Urinary bladder (tissue), 4 donors: ENCODE measurements around the gene CALCOCO2. TPM values are rescaled to one million over a fixed set of nuclear protein-coding genes. Genes with fewer than 3 reads are reported as not detected.
"Not testable (repeated sequence)": the region's sequence is repeated elsewhere in the genome, so short reads cannot be mapped to it uniquely, and the experiment has no call there.

Source experiments
- DNase-seq: peaks from one replicate; pipeline ENCODE4 v3.0.0-alpha.2; 2015; ENCODE audit errors: extremely low spot score
- H3K27ac ChIP-seq: one replicate; pipeline ENCODE4 v1.5.1; 2013; ENCODE audit warnings: low read depth, mild to moderate bottlenecking, moderate library complexity
- H3K36me3 ChIP-seq: one replicate; pipeline ENCODE4 v1.6.1; 2013; ENCODE audit warnings: mild to moderate bottlenecking, moderate library complexity; ENCODE audit not compliant: insufficient read depth
- H3K4me1 ChIP-seq: one replicate; pipeline ENCODE4 v1.6.1; 2013; ENCODE audit warnings: mild to moderate bottlenecking, moderate library complexity; ENCODE audit not compliant: insufficient read depth
- H3K4me3 ChIP-seq: one replicate; pipeline ENCODE4 v1.5.1; 2013; ENCODE audit warnings: low read depth, low read length
- WGBS: extraction: QIAGEN DNeasy Blood & Tissue Kit; methylation state at CpG from one replicate; pipeline ENCODE4 v1.1.7; 2013; 5-methylcytosine and 5-hydroxymethylcytosine counted together
- polyA plus RNA-seq: library from polyadenylated mRNA; stranded (reverse); fragments of 200-250 nt; gene quantifications from one replicate; pipeline ENCODE4 v1.2.3, GENCODE V29; 2013
- total RNA-seq: library from RNA; depleted of rRNA; stranded (reverse); fragments of >200 nt; gene quantifications from one replicate; pipeline ENCODE4 v1.2.3, GENCODE V29; 2014
- donor health status: healthy with polysubstance abuse.
- donor health status: healthy.

Gene CALCOCO2
- total and polyA plus RNA-seq, 2 donors: 67.5 to 165 TPM

DNA sequence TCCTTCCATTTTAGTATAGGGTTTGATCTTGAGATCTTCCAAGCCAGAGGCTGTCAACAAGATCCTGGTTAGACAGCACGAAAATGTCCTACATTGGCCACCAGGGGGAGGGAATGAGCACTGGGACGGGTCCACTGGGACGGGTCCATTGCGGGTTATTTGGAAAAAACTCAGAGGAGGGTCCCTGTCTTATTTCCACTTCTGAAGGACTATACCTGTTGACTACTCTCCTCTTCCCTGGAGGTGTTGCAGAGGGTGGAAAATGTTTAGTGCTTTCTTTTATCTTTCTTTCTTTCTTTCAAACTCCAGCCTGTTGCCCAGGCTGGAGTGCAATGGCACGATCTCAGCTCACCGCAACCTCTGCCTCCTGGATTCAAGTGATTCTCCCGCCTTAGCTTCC lies 16.3 kb upstream of the CALCOCO2 start:
- no peak overlapping the region for H3K4me3 ChIP-seq
- no peak for DNase-seq
- WGBS: 27% methylated on average over 7 of the region's 7 CpGs
- no peak overlapping the region for H3K27ac ChIP-seq
- H3K4me1 ChIP-seq: no peaks in the 10 kb centered on the region
- no peaks in the 10 kb centered on the region for H3K36me3 ChIP-seq

DNA sequence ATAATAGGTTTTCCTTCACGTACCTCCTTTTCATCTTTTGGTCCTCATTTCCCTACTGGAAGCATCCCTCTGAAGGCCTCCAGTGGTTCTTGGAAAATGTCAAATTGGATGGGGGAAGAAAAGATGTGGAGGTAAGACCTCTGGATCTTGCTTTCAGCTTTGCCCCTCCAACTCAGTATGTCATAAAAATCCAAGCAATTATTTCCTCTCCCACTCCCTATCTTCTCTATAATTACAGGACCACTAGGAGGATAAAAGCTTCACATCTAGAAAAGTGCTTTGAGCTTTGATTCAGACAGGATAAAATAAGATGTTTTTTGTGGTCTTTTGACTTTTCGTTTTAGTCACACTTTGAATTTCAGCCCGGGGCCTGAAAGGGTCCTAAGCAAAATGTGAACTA lies 15.5 kb upstream of the CALCOCO2 start:
- no peaks in the 10 kb centered on the region for H3K36me3 ChIP-seq
- no peak overlapping the region for H3K4me3 ChIP-seq
- 62% methylated on average over 3 of the region's 3 CpGs for WGBS
- no peaks in the 10 kb centered on the region for H3K4me1 ChIP-seq
- H3K27ac ChIP-seq: no peak overlapping the region
- no peak for DNase-seq

- H3K4me3 ChIP-seq: no peak overlapping the region
- 5% methylated on average over 7 of the region's 7 CpGs for WGBS
Observed at GRCh38 chr17:48816438-48816773, 14.4 kb upstream of the CALCOCO2 start.

DNA sequence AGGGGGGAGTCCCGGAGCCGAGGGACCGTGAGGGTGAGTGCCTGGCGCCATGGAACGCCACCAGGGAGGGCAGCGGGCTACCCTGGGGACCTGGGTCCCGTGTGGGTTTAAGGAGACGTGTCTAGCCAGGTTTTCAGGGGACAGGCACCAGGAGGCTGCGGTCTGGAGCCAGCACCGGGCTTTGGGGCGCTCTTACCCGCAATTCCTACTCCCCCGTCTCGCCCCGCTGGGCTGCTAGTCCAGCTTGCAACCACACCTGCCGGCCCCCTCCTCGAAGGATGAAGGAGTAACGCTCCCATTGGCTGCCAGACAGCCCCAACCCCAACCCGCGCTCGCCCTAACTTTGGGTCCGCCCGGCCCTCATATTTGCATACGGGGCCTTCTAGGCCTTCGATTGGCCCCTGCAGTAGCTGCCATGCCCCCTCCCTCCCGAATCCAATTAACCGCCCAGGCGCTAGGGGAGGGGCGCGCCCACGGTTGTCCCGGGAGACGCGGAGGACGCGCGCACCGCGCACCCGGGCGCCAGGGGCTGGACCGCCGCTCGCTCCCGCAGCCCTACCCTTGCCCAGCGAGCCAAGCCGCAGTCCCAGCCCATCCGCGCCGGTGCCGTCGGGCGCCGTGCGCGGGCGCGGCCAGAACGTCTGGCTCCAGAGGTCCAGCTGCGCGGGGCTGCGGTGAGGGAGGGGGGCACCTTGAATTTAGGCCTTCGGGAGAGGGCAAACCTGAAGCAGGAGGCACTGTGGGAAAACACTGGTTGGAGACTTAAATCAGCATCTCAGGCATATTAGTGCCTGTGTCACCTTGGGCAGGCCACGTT lies 13.9 kb upstream of the CALCOCO2 start, which contains the start of gene TTLL6:
TSS of gene TTLL6 (minus strand) at position 456 of the 817 bp plus-strand sequence. CDS start at position 299, 157 bp downstream.
- H3K27ac ChIP-seq: no peak within 1 kb of the TSS
- 2% methylated on average over 64 of the region's 64 CpGs for WGBS

More at GRCh38 chr17:48816438-48816773, 14.4 kb upstream of the CALCOCO2 start:
- DNase-seq: no peak
- H3K27ac ChIP-seq: no peak overlapping the region
- no peaks in the 10 kb centered on the region for H3K4me1 ChIP-seq
- no peaks in the 10 kb centered on the region for H3K36me3 ChIP-seq

GRCh38 chr17:48818361-48818841 lies 12.4 kb upstream of the CALCOCO2 start:
- DNase-seq: no peak
- H3K36me3 ChIP-seq: no peaks in the 10 kb centered on the region
- H3K4me1 ChIP-seq: no peaks in the 10 kb centered on the region
- 37% methylated on average over 9 of the region's 9 CpGs for WGBS
- no peak overlapping the region for H3K4me3 ChIP-seq
- H3K27ac ChIP-seq: no peak overlapping the region

More for the DNA sequence above, 13.9 kb upstream of the CALCOCO2 start, which contains the start of gene TTLL6:
- DNase-seq: peak; percentile 69
- H3K4me1 ChIP-seq: no peaks in the 10 kb centered on the region
- H3K36me3 ChIP-seq: no peaks in the 10 kb centered on the region
- H3K4me3 ChIP-seq: peak within 1 kb of the TSS; percentile 32

DNA sequence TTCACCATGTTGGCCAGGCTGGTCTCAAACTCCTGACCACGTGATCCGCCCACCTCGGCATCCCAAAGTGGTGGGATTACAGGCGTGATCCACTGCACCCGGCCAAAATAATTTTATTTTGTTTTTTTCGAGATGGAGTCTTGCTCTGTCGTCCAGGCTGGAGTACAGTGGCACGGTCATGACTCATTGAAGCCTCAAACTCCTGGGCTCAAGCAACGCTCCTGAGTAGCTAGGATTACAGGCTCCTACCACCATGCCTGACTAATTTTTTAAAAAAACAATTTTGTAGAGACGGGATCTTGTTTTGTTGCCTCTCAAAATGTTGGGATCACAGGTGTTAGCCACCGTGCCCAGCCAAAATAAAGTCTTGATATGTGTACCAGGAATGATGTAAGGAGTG lies 11.4 kb upstream of the CALCOCO2 start:
- DNase-seq: no peak
- Histone ChIP-seq H3K36me3 (no peaks in the 10 kb centered on the region), H3K4me3 (no peak overlapping the region), H3K27ac (no peak overlapping the region), H3K4me1 (no peaks in the 10 kb centered on the region)
- 81% methylated on average over 11 of the region's 11 CpGs for WGBS

DNA sequence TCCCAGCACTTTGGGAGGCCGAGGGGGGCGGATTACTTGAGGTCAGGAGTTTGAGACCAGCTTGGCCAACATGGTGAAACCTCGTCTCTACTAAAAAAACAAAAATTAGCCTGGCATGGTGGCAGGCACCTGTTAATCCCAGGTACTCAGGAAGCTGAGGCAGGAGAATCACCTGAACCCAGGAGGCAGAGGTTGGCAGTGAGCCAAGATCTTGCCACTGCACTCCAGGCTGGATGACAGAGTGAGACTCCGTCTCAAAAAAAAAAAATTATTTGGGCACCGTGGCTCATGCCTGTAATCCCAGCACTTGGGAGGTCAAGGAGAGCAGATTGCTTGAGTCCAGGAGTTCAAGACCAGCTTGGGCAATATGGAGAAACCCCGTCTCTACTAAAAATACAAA lies 9.9 kb upstream of the CALCOCO2 start:
- H3K4me3 ChIP-seq, H3K27ac ChIP-seq, H3K36me3 ChIP-seq, DNase-seq, H3K4me1 ChIP-seq: not testable (repeated sequence)
- WGBS: 70% methylated on average over 6 of the region's 6 CpGs

DNA sequence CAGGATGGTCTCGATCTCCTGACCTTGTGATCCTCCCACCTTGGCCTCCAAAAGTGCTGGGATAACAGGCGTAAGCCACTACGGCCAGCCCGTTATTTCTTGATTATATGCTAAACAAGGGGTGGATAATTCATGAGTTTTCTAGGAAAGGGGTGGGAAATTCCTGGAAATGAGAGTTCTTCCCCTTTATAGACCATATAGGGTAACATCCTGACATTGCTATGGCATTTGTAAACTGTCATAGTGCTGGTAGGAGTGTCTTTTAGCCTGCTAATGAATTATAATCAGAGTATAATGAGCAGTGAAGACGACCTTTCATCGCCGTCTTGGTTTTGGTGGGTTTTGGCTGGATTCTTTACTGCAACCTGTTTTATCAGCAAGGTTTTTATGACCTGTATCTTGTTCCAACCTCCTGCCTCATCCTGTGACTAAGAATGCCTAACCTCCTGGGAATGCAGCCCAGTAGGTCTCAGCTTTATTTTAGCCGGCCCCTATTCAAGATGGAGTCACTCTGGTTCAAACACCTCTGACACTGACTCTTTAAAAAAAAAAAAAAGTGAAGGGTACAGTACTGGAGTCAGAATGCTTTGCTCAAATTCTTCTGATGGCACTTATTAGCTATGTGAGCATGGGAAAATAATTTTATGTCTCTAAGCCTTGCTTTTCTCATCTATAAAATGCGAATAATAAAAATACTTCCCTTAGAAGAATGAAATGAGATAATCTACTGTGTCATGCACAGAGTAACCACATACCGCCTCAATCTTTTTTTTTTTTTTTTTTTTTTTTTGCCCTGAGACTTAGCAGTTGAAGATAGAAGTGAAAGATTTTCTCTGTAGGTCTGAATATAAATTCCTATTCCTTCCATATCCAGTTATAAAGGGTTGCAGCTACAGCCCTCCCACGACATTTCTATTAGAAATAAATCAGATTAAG lies 5.1 kb upstream of the CALCOCO2 start:
- no peaks in the 10 kb centered on the region for H3K36me3 ChIP-seq
- WGBS: 58% methylated on average over 11 of the region's 11 CpGs
- no peak overlapping the region for H3K4me3 ChIP-seq
- no peaks in the 10 kb centered on the region for H3K4me1 ChIP-seq
- H3K27ac ChIP-seq: no peak overlapping the region
- no peak for DNase-seq

- WGBS: 2% methylated on average over 8 of the region's 8 CpGs
- no peak for DNase-seq
- Histone ChIP-seq H3K4me1 (peaks cover 1% of the 10 kb centered on the region), H3K27ac (peak overlapping the region; percentile 83), H3K4me3 (peak overlapping the region; percentile 75), H3K36me3 (no peaks in the 10 kb centered on the region)
Observed at GRCh38 chr17:48831549-48831883, 681 bp downstream of the CALCOCO2 start.

GRCh38 chr17:48834973-48835372 lies 4.1 kb downstream of the CALCOCO2 start:
- WGBS: 84% methylated on average over 2 of the region's 2 CpGs
- no peak for DNase-seq
- H3K27ac ChIP-seq: no peak overlapping the region
- no peaks in the 10 kb centered on the region for H3K36me3 ChIP-seq
- H3K4me3 ChIP-seq: no peak overlapping the region
- peaks cover 1% of the 10 kb centered on the region for H3K4me1 ChIP-seq

GRCh38 chr17:48835971-48836370 lies 5.1 kb downstream of the CALCOCO2 start:
- DNase-seq: no peak
- peaks cover 3% of the 10 kb centered on the region for H3K4me1 ChIP-seq
- H3K27ac ChIP-seq: peak overlapping the region; percentile 18
- WGBS: 94% methylated on average over 2 of the region's 2 CpGs
- H3K36me3 ChIP-seq: no peaks in the 10 kb centered on the region
- no peak overlapping the region for H3K4me3 ChIP-seq

DNA sequence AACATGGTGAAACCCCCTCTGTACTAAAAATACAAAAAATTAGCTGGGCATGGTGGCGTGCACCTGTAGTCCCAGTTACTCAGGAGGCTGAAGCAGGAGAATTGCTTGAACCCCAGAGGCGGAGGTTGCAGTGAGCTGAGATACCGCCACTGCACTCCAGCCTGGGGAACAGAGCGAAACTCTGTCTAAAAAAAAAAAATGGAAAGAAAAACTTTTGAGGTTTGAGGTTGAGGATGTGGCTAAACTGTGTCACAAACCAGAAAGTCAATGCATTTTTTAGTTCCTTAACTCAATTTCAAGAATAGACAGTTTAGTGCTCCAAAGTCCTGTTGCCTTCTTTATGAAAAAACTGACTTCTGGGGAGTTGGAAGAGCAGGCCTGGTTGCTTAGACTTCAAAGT lies 6.6 kb downstream of the CALCOCO2 start:
- H3K36me3 ChIP-seq, DNase-seq, H3K4me3 ChIP-seq, H3K4me1 ChIP-seq, H3K27ac ChIP-seq: not testable (repeated sequence)
- WGBS: 84% methylated on average over 4 of the region's 4 CpGs

- DNase-seq: no peak
- H3K4me3 ChIP-seq: no peak overlapping the region
- H3K36me3 ChIP-seq: peaks cover 5% of the 10 kb centered on the region
- 55% methylated on average over 3 of the region's 3 CpGs for WGBS
- H3K27ac ChIP-seq: peak overlapping the region; percentile 38
- peaks cover 2% of the 10 kb centered on the region for H3K4me1 ChIP-seq
Observed at GRCh38 chr17:48840441-48840840, 9.6 kb downstream of the CALCOCO2 start.
